ENCODE measurements around the gene CHCHD4.

- TF ChIP-seq, protein P1, sequence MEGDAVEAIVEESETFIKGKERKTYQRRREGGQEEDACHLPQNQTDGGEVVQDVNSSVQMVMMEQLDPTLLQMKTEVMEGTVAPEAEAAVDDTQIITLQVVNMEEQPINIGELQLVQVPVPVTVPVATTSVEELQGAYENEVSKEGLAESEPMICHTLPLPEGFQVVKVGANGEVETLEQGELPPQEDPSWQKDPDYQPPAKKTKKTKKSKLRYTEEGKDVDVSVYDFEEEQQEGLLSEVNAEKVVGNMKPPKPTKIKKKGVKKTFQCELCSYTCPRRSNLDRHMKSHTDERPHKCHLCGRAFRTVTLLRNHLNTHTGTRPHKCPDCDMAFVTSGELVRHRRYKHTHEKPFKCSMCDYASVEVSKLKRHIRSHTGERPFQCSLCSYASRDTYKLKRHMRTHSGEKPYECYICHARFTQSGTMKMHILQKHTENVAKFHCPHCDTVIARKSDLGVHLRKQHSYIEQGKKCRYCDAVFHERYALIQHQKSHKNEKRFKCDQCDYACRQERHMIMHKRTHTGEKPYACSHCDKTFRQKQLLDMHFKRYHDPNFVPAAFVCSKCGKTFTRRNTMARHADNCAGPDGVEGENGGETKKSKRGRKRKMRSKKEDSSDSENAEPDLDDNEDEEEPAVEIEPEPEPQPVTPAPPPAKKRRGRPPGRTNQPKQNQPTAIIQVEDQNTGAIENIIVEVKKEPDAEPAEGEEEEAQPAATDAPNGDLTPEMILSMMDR (optimal IDR thresholded peaks at IDR 0.05 in 1 of 3, IDR thresholded peaks at IDR 0.05 in 1 of 3, conservative IDR thresholded peaks at IDR 0.05 in 1 of 3; ENCODE audit: extremely low read depth in 1 of 3, insufficient read depth in 2 of 3, low read length in 3 of 3): no peak
- TF ChIP-seq EZH2 (IDR thresholded peaks at IDR 0.05; ENCODE audit: low read length): no peak
Observed at GRCh38 chr3:14166877-14167603, 42.4 kb upstream of the CHCHD4 start.

Data from keratinocyte (primary cell).